Heart left ventricle (tissue), 16 donors: ENCODE data around the gene APC. TPM values are rescaled to one million over a fixed set of nuclear protein-coding genes. Genes with fewer than 3 reads are reported as not detected.
A peak's percentile ranks its signal among the peaks of the same experiment; 100 is the strongest.
"Not testable (repeated sequence)": the region's sequence is repeated elsewhere in the genome, so short reads cannot be mapped to it uniquely, and the experiment has no call there.

Experiments
- ATAC-seq, 4 donors: fragments of 200-7000 bp; cut with Tn5 transposase; one replicate each; pipeline ENCODE4 v1.9.1; 2020 to 2022; ENCODE audit warnings: moderate library complexity in 4 of 4, mild to moderate bottlenecking in 3 of 4, moderate number of reproducible peaks in 1 of 4
- DNase-seq, 5 donors: peaks; one replicate each; pipeline ENCODE4 v3.0.0-alpha.2; 2020
- H3K27ac ChIP-seq, 12 donors: fragments of 200-600 bp; sonication (generic) in 4 of 12; one replicate each; pipeline versions ENCODE4 v1.5.0 to v1.8.0; 2016 to 2022; ENCODE audit warnings: mild to moderate bottlenecking in 2 of 12
- H3K27me3 ChIP-seq, 9 donors: fragments of 200-600 bp; sonication (generic) in 2 of 9; one replicate each; pipeline versions ENCODE4 v1.5.1 to v1.8.0; 2016 to 2022; ENCODE audit warnings: mild to moderate bottlenecking in 3 of 9
- H3K36me3 ChIP-seq, 9 donors: fragments of 200-600 bp; sonication (generic) in 2 of 9; one replicate each; pipeline versions ENCODE4 v1.5.0 to v1.8.0; 2018 to 2022; ENCODE audit warnings: mild to moderate bottlenecking in 2 of 9
- H3K4me1 ChIP-seq, 12 donors: fragments of 200-600 bp; sonication (generic) in 4 of 12; one replicate each; pipeline versions ENCODE4 v1.5.0 to v1.8.0; 2016 to 2022; ENCODE audit warnings: mild to moderate bottlenecking in 3 of 12
- H3K4me3 ChIP-seq, 12 donors: fragments of 200-600 bp; sonication (generic) in 4 of 12; one replicate each; pipeline versions ENCODE4 v1.5.0 to v1.8.0; 2017 to 2022; ENCODE audit warnings: mild to moderate bottlenecking in 9 of 12, moderate library complexity in 4 of 12
- H3K9me3 ChIP-seq, 12 donors: fragments of 200-600 bp; sonication (generic) in 4 of 12; one replicate each; pipeline versions ENCODE4 v1.5.0 to v1.8.0; 2016 to 2022; ENCODE audit warnings: mild to moderate bottlenecking in 1 of 12
- POLR2A ChIP-seq, 2 donors: fragments of 450-650 bp; IDR thresholded peaks; one replicate each; pipeline ENCODE4 v1.6.1; 2017; ENCODE audit warnings: antibody characterized with exemption in 2 of 2, mild to moderate bottlenecking in 2 of 2, moderate library complexity in 2 of 2
- WGBS, 4 donors: extraction: QIAGEN DNeasy Blood & Tissue Kit in 2 of 4; methylation state at CpG; one replicate each; pipeline versions ENCODE4 v1.1.5 to v1.1.7; 2013 to 2018; 5-methylcytosine and 5-hydroxymethylcytosine counted together
- intact Hi-C, 10 donors: fragments of 100-400 bp; cut with DNase I; formaldehyde crosslinking; loops; one replicate each; pipeline versions ENCODE4 v1.11.1 to v1.14.2; 2022
- polyA plus RNA-seq, 2 donors: library from polyadenylated mRNA; stranded (reverse); fragments of 200-250 nt; gene quantifications; one replicate each; pipeline ENCODE4 v1.2.3, GENCODE V29; 2013
- total RNA-seq, 9 donors: library from RNA; depleted of rRNA in 2 of 9; stranded (reverse); fragments of >200 nt in 2 of 9; fragmentation: NEBNext Ultra II Directional in 3 of 9; extraction: Animal tissue kit (Norgen Biotek cat#: 25700) in 3 of 9; gene quantifications; one replicate each; pipeline versions ENCODE4 v1.1.0 to v1.2.4, GENCODE V29; 2016 to 2023
- TF ChIP-seq, protein P1 (sequence below), 12 donors: fragments of 200-600 bp; sonication (generic) in 4 of 12; IDR thresholded peaks; one replicate each; pipeline versions ENCODE4 v1.5.0 to v1.8.0; 2018 to 2022; ENCODE audit warnings: antibody characterized with exemption in 12 of 12, mild to moderate bottlenecking in 5 of 12
- donor health status: ischemic (EF 13 %, LVEDD 7.1; RV severe dilation, severe dysfunction).
- donor health status: healthy with polysubstance abuse.
- donor health status: DM: no; HTN: yes; CAD: no.
- donor health status: DM: no; HTN: no; CAD: no.
- donor health status: ischemic (EF 25% LVEDD 6.9; RV normal size, moderate dysfunction).
- donor health status: ischemic (EF 25% LVEDD 5.7; RV mildly dilated, moderate dysfunction).
- donor health status: healthy.
- donor health status: DM: yes; HTN: yes; CAD: no.
- donor health status: ischemic (EF 35%, LVEDD 5.7; RV mildly dilated, moderate dysfunction).
- donor health status: nonischemic (EF 11% LVEDD 7.7; RV severe dilation, severe dysfunction).
- donor health status: DM: yes; HTN: yes; CAD: no.
- donor health status: PGD.
- donor health status: ischemic (EF 29% LVEDD 5.4; RV normal size, mild dysfunction).
- donor health status: nonischemic (EF 23%, LVEDD 6.1; RV moderate dilation, normal function).

Gene APC
- total and polyA plus RNA-seq, 11 donors, result 3.8 to 65.3 (median 37.4) TPM

- intact Hi-C loops, result loop anchor here in 1 of 10 donors (10.0 kb wide), 1 partner anchor 47 kb away; no protein-coding TSS in a partner anchor
- DNase-seq, result no peak
- Histone ChIP-seq H3K9me3 (no peaks in the 10 kb centered on the region), H3K27me3 (no peaks in the 10 kb centered on the region), H3K36me3 (no peaks in the 10 kb centered on the region), H3K27ac (peak overlapping the region; percentile 62 to 98 (median 94)), H3K4me1 (peaks cover 0 to 67% (median 41%) of the 10 kb centered on the region in 12 donors), H3K4me3 (peak overlapping the region; percentile 39 to 98 (median 85))
- 1 to 2% (median 1%) methylated on average over 13 of the region's 13 CpGs for WGBS, 4 donors
- TF ChIP-seq POLR2A (IDR thresholded peaks at IDR 0.05), result no peak
- ATAC-seq, result no peak
Measured at GRCh38 chr5:112708103-112708622, 29.5 kb upstream of the APC start.

DNA sequence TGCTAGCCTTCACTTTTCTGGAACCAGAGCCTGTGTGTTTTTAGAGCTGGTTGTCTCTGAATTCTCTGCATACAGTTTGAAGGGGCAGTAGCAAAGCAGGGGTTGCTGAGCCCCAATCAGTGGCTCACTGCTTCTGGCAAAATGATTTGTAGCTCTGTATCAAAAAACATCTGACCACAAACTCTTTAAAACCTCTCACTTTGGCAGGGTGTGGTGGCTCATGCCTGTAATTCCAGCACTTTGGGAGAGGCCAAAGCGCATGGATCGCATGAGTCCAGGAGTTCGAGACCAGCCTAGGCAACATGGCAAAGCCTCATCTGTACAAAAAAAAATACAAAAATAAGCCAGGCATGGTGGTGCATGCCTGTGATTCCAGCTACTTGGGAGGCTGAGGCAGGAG is 28.3 kb upstream of the APC start:
- Histone ChIP-seq H3K9me3 (no peaks in the 10 kb centered on the region), H3K4me1 (peaks cover 0 to 69% (median 37%) of the 10 kb centered on the region in 12 donors), H3K27me3 (no peaks in the 10 kb centered on the region), H3K4me3 (peak overlapping the region in 9 of 12 donors; percentile 70 to 96 (median 85)), H3K36me3 (no peaks in the 10 kb centered on the region), H3K27ac (peak overlapping the region in 1 of 12 donors; percentile 7)
- no peak for TF ChIP-seq POLR2A (IDR thresholded peaks at IDR 0.05)
- TF ChIP-seq, protein P1, sequence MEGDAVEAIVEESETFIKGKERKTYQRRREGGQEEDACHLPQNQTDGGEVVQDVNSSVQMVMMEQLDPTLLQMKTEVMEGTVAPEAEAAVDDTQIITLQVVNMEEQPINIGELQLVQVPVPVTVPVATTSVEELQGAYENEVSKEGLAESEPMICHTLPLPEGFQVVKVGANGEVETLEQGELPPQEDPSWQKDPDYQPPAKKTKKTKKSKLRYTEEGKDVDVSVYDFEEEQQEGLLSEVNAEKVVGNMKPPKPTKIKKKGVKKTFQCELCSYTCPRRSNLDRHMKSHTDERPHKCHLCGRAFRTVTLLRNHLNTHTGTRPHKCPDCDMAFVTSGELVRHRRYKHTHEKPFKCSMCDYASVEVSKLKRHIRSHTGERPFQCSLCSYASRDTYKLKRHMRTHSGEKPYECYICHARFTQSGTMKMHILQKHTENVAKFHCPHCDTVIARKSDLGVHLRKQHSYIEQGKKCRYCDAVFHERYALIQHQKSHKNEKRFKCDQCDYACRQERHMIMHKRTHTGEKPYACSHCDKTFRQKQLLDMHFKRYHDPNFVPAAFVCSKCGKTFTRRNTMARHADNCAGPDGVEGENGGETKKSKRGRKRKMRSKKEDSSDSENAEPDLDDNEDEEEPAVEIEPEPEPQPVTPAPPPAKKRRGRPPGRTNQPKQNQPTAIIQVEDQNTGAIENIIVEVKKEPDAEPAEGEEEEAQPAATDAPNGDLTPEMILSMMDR (IDR thresholded peaks at IDR 0.05), result no peak
- DNase-seq (no peak), ATAC-seq (no peak)
- intact Hi-C loops, result loop anchor here in 1 of 10 donors (10.0 kb wide), 1 partner anchor 45 kb away; no protein-coding TSS in a partner anchor
- 91 to 98% (median 95%) methylated on average over 3 of the region's 3 CpGs for WGBS, 4 donors

DNA sequence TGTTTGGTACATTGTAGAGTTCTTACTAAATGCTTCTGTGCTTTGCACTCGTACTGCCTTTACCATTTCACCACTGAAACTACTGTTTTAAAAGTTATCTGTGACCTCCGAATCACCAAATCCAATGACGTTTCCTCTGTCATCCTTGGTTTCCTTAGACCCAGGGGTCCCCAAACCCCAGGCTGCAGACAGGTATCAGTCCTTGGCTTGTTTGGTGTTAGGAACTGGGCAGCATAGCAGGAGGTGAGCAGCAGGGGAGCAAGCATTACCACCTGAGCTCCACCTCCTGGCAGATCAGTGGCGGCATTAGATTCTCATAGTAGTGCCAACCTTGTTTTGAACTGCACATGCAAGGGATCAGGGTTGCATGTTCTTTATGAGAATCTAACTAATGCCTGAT is 26.8 kb upstream of the APC start:
- H3K4me1 ChIP-seq, result peaks cover 0 to 67% (median 35%) of the 10 kb centered on the region in 12 donors
- DNase-seq (no peak), ATAC-seq (no peak)
- H3K27ac ChIP-seq, result no peak overlapping the region
- H3K4me3 ChIP-seq, result no peak overlapping the region
- intact Hi-C loops, result no loop called here
- no peaks in the 10 kb centered on the region for H3K36me3 ChIP-seq
- 93 to 94% (median 93%) methylated on average over 4 of the region's 4 CpGs for WGBS, 4 donors
- H3K9me3 ChIP-seq, result no peaks in the 10 kb centered on the region
- H3K27me3 ChIP-seq, result no peaks in the 10 kb centered on the region
- no peak for TF ChIP-seq POLR2A (IDR thresholded peaks at IDR 0.05)
- TF ChIP-seq, protein P1 (IDR thresholded peaks at IDR 0.05), result no peak

GRCh38 chr5:112711436-112711835 is 26.2 kb upstream of the APC start:
- ATAC-seq, result no peak

GRCh38 chr5:112713206-112713605 is 24.5 kb upstream of the APC start:
- 94 to 98% (median 96%) methylated on average over 5 of the region's 5 CpGs for WGBS, 4 donors
- Histone ChIP-seq H3K9me3 (peaks cover 0 to 16% (median 0%) of the 10 kb centered on the region in 12 donors), H3K36me3 (no peaks in the 10 kb centered on the region), H3K4me1 (peaks cover 0 to 57% (median 30%) of the 10 kb centered on the region in 12 donors), H3K4me3 (no peak overlapping the region), H3K27ac (no peak overlapping the region), H3K27me3 (no peaks in the 10 kb centered on the region)
- intact Hi-C loops, result no loop called here
- DNase-seq, result no peak
- TF ChIP-seq, protein P1 (IDR thresholded peaks at IDR 0.05), result no peak
- no peak for TF ChIP-seq POLR2A (IDR thresholded peaks at IDR 0.05)
- no peak for ATAC-seq

More at GRCh38 chr5:112711436-112711835, 26.2 kb upstream of the APC start:
- 80 to 84% (median 83%) methylated on average over 3 of the region's 3 CpGs for whole genome bisulfite sequencing, 4 donors
- intact Hi-C loops, result no loop called here
- H3K4me1 ChIP-seq, result peaks cover 0 to 66% (median 35%) of the 10 kb centered on the region in 12 donors
- no peak overlapping the region for H3K4me3 ChIP-seq
- H3K27me3 ChIP-seq, result no peaks in the 10 kb centered on the region
- no peaks in the 10 kb centered on the region for H3K36me3 ChIP-seq
- peaks cover 0 to 4% (median 0%) of the 10 kb centered on the region in 12 donors for H3K9me3 ChIP-seq
- TF ChIP-seq POLR2A (IDR thresholded peaks at IDR 0.05), result no peak
- DNase-seq, result no peak
- H3K27ac ChIP-seq, result no peak overlapping the region

DNA sequence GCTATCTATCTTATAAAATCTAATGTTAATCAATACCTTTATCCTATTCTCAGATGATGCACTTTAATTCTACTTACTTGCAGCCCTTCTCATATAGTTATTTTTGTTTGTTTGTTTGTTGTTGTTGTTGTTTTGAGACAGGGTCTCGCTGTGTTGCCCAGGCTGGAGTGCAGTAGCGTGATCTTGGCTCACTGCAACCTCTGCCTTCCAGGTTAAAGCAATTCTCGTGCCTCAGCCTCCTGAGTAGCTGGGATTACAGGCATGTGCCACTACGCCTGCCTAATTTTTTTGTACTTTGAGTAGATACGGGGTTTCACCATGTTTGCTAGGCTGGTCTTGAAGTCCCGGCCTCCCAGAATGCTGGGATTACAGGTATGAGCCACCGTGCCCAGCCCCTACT is 20.8 kb upstream of the APC start:
- H3K27ac ChIP-seq, ATAC-seq, H3K4me3 ChIP-seq, H3K27me3 ChIP-seq, intact Hi-C loops, DNase-seq, H3K36me3 ChIP-seq: not testable (repeated sequence)
- peaks cover 0 to 16% (median 0%) of the 10 kb centered on the region in 12 donors for H3K9me3 ChIP-seq
- H3K4me1 ChIP-seq, result peaks cover 0 to 20% (median 4%) of the 10 kb centered on the region in 12 donors
- 95 to 98% (median 96%) methylated on average over 7 of the region's 7 CpGs for WGBS, 4 donors
